Kidney (tissue), 14 donors: ENCODE data around the gene PIP5K1B. TPM values are rescaled to one million over a fixed set of nuclear protein-coding genes. Genes with fewer than 3 reads are reported as not detected.

ENCODE experiments used
- DNase-seq, 5 donors: peaks; one replicate each; pipeline ENCODE4 v3.0.0-alpha.2; 2013 to 2020
- FAIRE-seq: peaks from 2 replicates; lab custom pipeline; 2012; peaks lifted over from hg19 to GRCh38; lab: Jason Lieb, UNC
- H3K27ac ChIP-seq, 2 donors: one replicate each; pipeline ENCODE4 v1.7.0; 2013; ENCODE audit warnings: low read depth in 2 of 2, low read length in 2 of 2, inconsistent platforms in 1 of 2
- H3K27me3 ChIP-seq: one replicate; pipeline ENCODE4 v1.7.1; 2013; ENCODE audit warnings: low read length, inconsistent platforms; ENCODE audit not compliant: control insufficient read depth, insufficient read depth
- H3K36me3 ChIP-seq, 3 donors: one replicate each; pipeline versions ENCODE4 v1.7.0 to v1.7.1; 2013; ENCODE audit warnings: low read length in 3 of 3, control low read depth in 1 of 3, inconsistent platforms in 1 of 3; ENCODE audit not compliant: insufficient read depth in 3 of 3, control insufficient read depth in 2 of 3
- H3K4me1 ChIP-seq, 3 donors: one replicate each; pipeline versions ENCODE4 v1.7.0 to v1.7.1; 2013; ENCODE audit warnings: low read length in 3 of 3, inconsistent platforms in 1 of 3, low read depth in 1 of 3; ENCODE audit not compliant: control insufficient read depth in 2 of 3, insufficient read depth in 2 of 3
- H3K4me3 ChIP-seq, 3 donors: one replicate each; pipeline versions ENCODE4 v1.7.0 to v1.8.1; 2013; ENCODE audit warnings: low read length in 3 of 3, control low read depth in 1 of 3, inconsistent platforms in 1 of 3
- H3K9ac ChIP-seq, 3 donors: one replicate each; pipeline versions ENCODE4 v1.7.0 to v1.7.1; 2013; ENCODE audit warnings: low read length in 3 of 3, control low read depth in 1 of 3, inconsistent platforms in 1 of 3
- H3K9me3 ChIP-seq, 3 donors: one replicate each; pipeline versions ENCODE4 v1.7.0 to v1.7.1; 2013; ENCODE audit warnings: low read length in 3 of 3, control low read depth in 1 of 3, inconsistent platforms in 1 of 3; ENCODE audit not compliant: control insufficient read depth in 2 of 3, insufficient read depth in 1 of 3
- CTCF ChIP-seq: IDR thresholded peaks from 3 replicates; pipeline ENCODE4 v1.5.1; 2012; ENCODE audit warnings: mild to moderate bottlenecking, moderate library complexity, borderline replicate concordance; ENCODE audit not compliant: insufficient read depth; ENCODE audit errors: extremely low read depth
- intact Hi-C: fragments of 100-400 bp; cut with DNase I; formaldehyde crosslinking; loops from one replicate; pipeline ENCODE4 v1.11.1; 2022
- polyA plus RNA-seq: library from polyadenylated mRNA; stranded (reverse); fragments of 350-450 nt; fragmentation: Illumina TruSeq; extraction: RNeasy Lipid Tissue Mini Kit (QIAGEN cat#74804); gene quantifications from one replicate; pipeline ENCODE4 v1.2.3, GENCODE V29; 2014; ENCODE audit warnings: low read depth, low replicate concordance; ENCODE audit not compliant: insufficient read depth
- total RNA-seq: library from RNA; stranded (reverse); fragmentation: NEBNext Ultra II Directional; extraction: Animal tissue kit (Norgen Biotek cat#: 25700); gene quantifications from one replicate; pipeline ENCODE4 v1.2.1, GENCODE V29; 2021
- donor health status: control.
- donor health status: control.
- donor health status: control.
- donor health status: control.
- donor health status: control.
- donor health status: DM: yes; HTN: yes; CAD: no.
- donor health status: Normal renal cell carcinoma (clear cell type).

The PIP5K1B gene
- total and polyA plus RNA-seq, 2 donors from 2014 or later: 9.4 to 10.1 TPM

GRCh38 chr9:68931821-68932220 is 226.8 kb downstream of the PIP5K1B start:
- intact Hi-C loops: no loop called here
- DNase-seq (no peak), FAIRE-seq (no peak)
- Histone ChIP-seq H3K9ac (no peak overlapping the region), H3K4me1 (peaks cover 0 to 4% (median 3%) of the 10 kb centered on the region in 3 donors), H3K9me3 (no peaks in the 10 kb centered on the region), H3K4me3 (no peak overlapping the region), H3K36me3 (no peaks in the 10 kb centered on the region), H3K27ac (no peak overlapping the region), H3K27me3 (no peaks in the 10 kb centered on the region)
- no peak for TF ChIP-seq CTCF

GRCh38 chr9:68932458-68932857 is 227.4 kb downstream of the PIP5K1B start:
- no peak overlapping the region for H3K4me3 ChIP-seq
- H3K9ac ChIP-seq: no peak overlapping the region
- peak; percentile 67 for FAIRE-seq
- no peaks in the 10 kb centered on the region for H3K36me3 ChIP-seq
- no peak overlapping the region for H3K27ac ChIP-seq
- intact Hi-C loops: no loop called here
- no peak for DNase-seq
- H3K9me3 ChIP-seq: no peaks in the 10 kb centered on the region
- no peaks in the 10 kb centered on the region for H3K27me3 ChIP-seq
- no peak for TF ChIP-seq CTCF
- peaks cover 0 to 4% (median 3%) of the 10 kb centered on the region in 3 donors for H3K4me1 ChIP-seq

GRCh38 chr9:68933434-68934328 is 228.6 kb downstream of the PIP5K1B start:
- Histone ChIP-seq H3K9me3 (no peaks in the 10 kb centered on the region), H3K4me1 (peaks cover 0 to 4% (median 3%) of the 10 kb centered on the region in 3 donors), H3K9ac (no peak overlapping the region), H3K27me3 (no peaks in the 10 kb centered on the region), H3K4me3 (no peak overlapping the region), H3K36me3 (no peaks in the 10 kb centered on the region), H3K27ac (peak overlapping the region; percentile 20 to 37)
- TF ChIP-seq CTCF: no peak
- DNase-seq: peak in 3 of 5 donors; percentile 48 to 80 (median 73)
- intact Hi-C loops: no loop called here
- FAIRE-seq: no peak
